ENCODE data around the gene ACTR6. TPM values are rescaled to one million over a fixed set of nuclear protein-coding genes. Genes with fewer than 3 reads are reported as not detected.
A peak's percentile ranks its signal among the peaks of the same experiment; 100 is the strongest.

Gene ACTR6
- 1 to 10 TPM in 1 of 2 donors, not detected in 1; 5.2 TPM for total RNA-seq

DNA sequence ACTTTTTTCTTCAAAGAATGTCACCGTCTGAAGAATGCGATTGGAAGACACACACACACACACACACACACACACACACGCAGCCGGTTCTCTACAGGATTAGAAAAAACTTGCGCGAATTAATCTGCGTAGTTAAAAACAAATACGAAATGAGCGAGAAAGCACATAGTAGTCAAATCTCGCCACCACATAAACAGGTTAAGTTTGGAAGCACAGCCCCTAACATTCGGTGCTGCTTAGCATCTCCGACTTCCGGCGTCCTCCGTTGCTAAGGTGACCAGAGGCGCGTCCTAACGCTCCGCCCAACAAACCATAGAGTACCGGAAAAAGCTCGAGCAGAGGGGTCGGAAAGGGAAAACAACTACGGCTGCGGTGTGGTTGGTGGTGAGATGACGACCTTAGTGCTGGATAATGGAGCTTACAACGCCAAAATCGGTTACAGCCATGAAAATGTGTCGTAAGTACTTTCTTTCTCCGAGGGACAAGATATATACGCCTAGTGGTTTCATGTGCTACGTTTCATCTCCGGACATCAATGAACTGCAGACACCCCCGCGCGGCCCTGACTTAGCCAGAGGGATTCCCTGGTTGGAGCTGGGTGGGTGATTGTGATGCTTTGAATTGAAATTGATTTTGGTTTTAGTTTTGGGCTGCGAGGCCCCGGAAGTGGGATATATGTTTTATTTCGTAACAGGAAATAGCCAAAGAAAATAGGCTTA is at the start of gene ACTR6:
Gene ACTR6, plus strand, starts transcription at position 353 of the 719 bp plus-strand sequence. Its CDS starts 37 bp downstream, at position 390.
- ATAC-seq (peak; percentile 97), DNase-seq (peak; percentile 91 to 97 (median 95))
- Histone ChIP-seq H3K27ac (peak within 1 kb of the TSS; percentile 45 to 79 (median 68)), H3K27me3 (no peaks in the 10 kb centered on the region), H3K9me3 (no peaks in the 10 kb centered on the region), H3K36me3 (replicated peaks in 1 of 2; ENCODE audit: insufficient read depth in 1 of 2, low read depth in 2 of 2) (no peaks in the 10 kb centered on the region), H3K4me3 (peak within 1 kb of the TSS; percentile 54 to 68), H3K4me1 (peaks cover 18% of the 10 kb centered on the region)
- WGBS, 2 donors = 0% methylated on average over 38 of the region's 38 CpGs
- TF ChIP-seq POLR2A (IDR thresholded peaks at IDR 0.05) = peak in 2 of 3 donors; percentile 71
- TF ChIP-seq, protein P1, sequence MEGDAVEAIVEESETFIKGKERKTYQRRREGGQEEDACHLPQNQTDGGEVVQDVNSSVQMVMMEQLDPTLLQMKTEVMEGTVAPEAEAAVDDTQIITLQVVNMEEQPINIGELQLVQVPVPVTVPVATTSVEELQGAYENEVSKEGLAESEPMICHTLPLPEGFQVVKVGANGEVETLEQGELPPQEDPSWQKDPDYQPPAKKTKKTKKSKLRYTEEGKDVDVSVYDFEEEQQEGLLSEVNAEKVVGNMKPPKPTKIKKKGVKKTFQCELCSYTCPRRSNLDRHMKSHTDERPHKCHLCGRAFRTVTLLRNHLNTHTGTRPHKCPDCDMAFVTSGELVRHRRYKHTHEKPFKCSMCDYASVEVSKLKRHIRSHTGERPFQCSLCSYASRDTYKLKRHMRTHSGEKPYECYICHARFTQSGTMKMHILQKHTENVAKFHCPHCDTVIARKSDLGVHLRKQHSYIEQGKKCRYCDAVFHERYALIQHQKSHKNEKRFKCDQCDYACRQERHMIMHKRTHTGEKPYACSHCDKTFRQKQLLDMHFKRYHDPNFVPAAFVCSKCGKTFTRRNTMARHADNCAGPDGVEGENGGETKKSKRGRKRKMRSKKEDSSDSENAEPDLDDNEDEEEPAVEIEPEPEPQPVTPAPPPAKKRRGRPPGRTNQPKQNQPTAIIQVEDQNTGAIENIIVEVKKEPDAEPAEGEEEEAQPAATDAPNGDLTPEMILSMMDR (IDR thresholded peaks at IDR 0.05) = peak in 4 of 7 experiments; percentile 7 to 33 (median 20)
- intact Hi-C loops (cut with DNase I) = no loop called here

DNA sequence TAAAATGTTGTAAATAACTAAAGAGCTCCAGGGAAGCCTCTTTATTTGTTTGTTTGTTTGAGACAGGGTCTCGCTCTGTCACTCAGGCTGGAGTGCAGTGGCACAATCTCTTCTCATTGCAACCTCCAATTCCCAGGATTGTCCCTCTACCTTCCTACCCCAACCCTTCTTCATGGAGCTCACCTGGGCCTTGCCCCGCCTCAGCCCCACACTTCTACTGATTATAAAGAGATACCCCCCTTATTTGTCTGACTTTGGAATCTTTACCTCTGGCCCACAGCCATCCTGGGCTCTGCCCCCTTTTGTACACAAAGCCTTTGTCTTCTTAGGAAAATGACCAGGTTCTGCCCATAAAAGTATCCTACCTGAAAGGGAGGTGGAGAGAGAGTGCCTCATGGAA is 48.8 kb upstream of the ACTR6 start:
- no peak overlapping the region for H3K4me3 ChIP-seq
- H3K36me3 ChIP-seq (replicated peaks in 1 of 2; ENCODE audit: insufficient read depth in 1 of 2, low read depth in 2 of 2) = no peaks in the 10 kb centered on the region
- H3K27me3 ChIP-seq = no peaks in the 10 kb centered on the region
- no peak for DNase-seq
- 90 to 95% methylated on average over 2 of the region's 2 CpGs for WGBS, 2 donors
- no peaks in the 10 kb centered on the region for H3K4me1 ChIP-seq
- H3K27ac ChIP-seq = no peak overlapping the region
- TF ChIP-seq, protein P1 (IDR thresholded peaks at IDR 0.05) = no peak
- no peak for TF ChIP-seq POLR2A (IDR thresholded peaks at IDR 0.05)
- no peaks in the 10 kb centered on the region for H3K9me3 ChIP-seq
- intact Hi-C loops (cut with DNase I) = no loop called here
- ATAC-seq = no peak

DNA sequence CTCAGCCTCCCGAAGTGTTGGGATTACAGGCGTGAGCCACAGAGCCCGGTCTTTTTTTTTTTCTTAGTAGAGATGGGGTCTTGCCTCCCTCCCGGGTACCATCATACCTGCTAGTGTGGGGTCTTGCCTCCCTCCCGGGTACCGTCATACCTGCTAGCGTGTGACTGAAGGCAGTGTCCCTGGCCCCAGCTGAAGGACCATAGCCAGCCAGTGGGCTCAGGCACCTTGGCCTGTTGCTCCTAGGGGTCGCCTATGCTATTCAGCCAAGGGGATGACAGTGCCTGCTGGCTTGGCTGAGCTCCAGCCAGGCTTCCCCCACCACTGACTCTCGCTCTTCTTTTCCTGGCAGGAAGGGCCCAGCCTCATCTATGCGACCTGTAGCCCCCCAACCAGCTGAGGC is 47.5 kb upstream of the ACTR6 start:
- H3K27ac ChIP-seq = no peak overlapping the region
- H3K4me3 ChIP-seq = no peak overlapping the region
- ATAC-seq = no peak
- no peaks in the 10 kb centered on the region for H3K27me3 ChIP-seq
- DNase-seq = no peak
- H3K4me1 ChIP-seq = no peaks in the 10 kb centered on the region
- no peaks in the 10 kb centered on the region for H3K36me3 ChIP-seq (replicated peaks in 1 of 2; ENCODE audit: insufficient read depth in 1 of 2, low read depth in 2 of 2)
- no peaks in the 10 kb centered on the region for H3K9me3 ChIP-seq
- TF ChIP-seq, protein P1 (IDR thresholded peaks at IDR 0.05) = no peak
- no peak for TF ChIP-seq POLR2A (IDR thresholded peaks at IDR 0.05)
- 86 to 87% methylated on average over 4 to 10 of the region's 10 CpGs for WGBS, 2 donors
- intact Hi-C loops (cut with DNase I) = no loop called here

DNA sequence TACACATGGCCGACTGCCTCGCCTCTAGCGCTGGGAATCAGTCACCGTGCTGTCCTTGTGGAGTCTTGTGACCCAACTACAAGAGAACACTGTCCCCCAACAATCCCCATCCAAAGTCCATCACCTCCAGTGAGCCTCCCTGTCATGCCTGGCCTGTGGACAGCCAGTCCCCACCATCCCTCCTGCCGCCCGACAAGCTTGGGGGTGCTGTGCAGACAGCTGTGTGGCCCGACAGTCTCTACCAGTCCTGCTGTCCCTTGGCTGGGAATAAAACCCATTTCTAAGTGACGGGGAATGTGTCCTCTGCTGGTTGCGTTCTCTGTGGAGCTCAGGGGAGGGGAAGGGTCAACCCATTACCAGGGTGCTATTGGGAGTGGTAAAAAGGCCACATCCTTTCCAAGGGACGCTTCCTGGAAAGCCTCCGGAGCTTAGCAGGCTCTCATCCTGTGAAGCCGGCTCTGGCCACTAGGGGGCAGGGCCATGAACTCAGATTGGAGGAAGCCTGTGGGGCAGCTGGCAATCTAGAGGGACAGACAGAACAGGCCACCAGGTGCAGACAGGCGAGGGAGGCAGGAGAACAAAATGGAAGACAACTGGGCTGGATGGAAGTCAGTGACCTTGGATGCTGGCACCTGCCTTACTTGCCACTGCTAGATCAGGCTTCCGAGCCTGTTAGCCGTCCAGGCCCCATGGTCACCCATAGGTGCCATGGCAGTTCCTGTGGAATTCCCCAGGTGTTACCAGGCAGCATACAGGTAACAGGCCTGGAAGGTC is 46.0 kb upstream of the ACTR6 start:
- Histone ChIP-seq H3K36me3 (replicated peaks in 1 of 2; ENCODE audit: insufficient read depth in 1 of 2, low read depth in 2 of 2) (no peaks in the 10 kb centered on the region), H3K4me1 (no peaks in the 10 kb centered on the region), H3K27me3 (no peaks in the 10 kb centered on the region), H3K27ac (no peak overlapping the region), H3K9me3 (peaks cover 0 to 5% (median 0%) of the 10 kb centered on the region in 3 donors), H3K4me3 (no peak overlapping the region)
- ATAC-seq = peak; percentile 53
- no peak for TF ChIP-seq POLR2A (IDR thresholded peaks at IDR 0.05)
- TF ChIP-seq, protein P1 (IDR thresholded peaks at IDR 0.05) = peak; percentile 37 to 70 (median 57)
- DNase-seq = peak; percentile 56 to 78 (median 70)
- intact Hi-C loops (cut with DNase I) = no loop called here
- WGBS, 2 donors = 66 to 72% methylated on average over 15 of the region's 15 CpGs
